Astrocyte (in vitro differentiated cells and primary cell): Measurements from ENCODE around the gene ARVCF.

ENCODE experiments used
- CTCF ChIP-seq: IDR thresholded peaks from 2 replicates; pipeline ENCODE4 v1.5.1; 2011; ENCODE audit warnings: low read depth, mild to moderate bottlenecking, inconsistent platforms, low read length, moderate library complexity; ENCODE audit not compliant: insufficient read depth
- EZH2 ChIP-seq: IDR thresholded peaks from 2 replicates; pipeline ENCODE4 v1.6.1; 2012; ENCODE audit warnings: mild to moderate bottlenecking, low read length, inconsistent platforms; ENCODE audit not compliant: insufficient read depth

GRCh38 chr22:19937616-19938473 lies 78.8 kb downstream of the ARVCF start:
- TF ChIP-seq CTCF (no peak), EZH2 (no peak)
